GM12865 (cell line): ENCODE data around the gene CAV1.

Experiments
- DNase-seq: peaks from one replicate; pipeline ENCODE4 v3.0.0; 2010; ENCODE audit warnings: low read depth
- H3K4me3 ChIP-seq: 2 replicates; pipeline ENCODE4 v1.5.1; 2011; ENCODE audit warnings: mild to moderate bottlenecking, low read depth, low read length, control low read depth
- TF ChIP-seq, protein P1 (sequence below): IDR thresholded peaks from 2 replicates; pipeline ENCODE4 v1.5.1; 2011; ENCODE audit warnings: low read length, control low read depth, low read depth, inconsistent platforms; ENCODE audit not compliant: insufficient read depth; ENCODE audit errors: missing control alignments

Gene CAV1

DNA sequence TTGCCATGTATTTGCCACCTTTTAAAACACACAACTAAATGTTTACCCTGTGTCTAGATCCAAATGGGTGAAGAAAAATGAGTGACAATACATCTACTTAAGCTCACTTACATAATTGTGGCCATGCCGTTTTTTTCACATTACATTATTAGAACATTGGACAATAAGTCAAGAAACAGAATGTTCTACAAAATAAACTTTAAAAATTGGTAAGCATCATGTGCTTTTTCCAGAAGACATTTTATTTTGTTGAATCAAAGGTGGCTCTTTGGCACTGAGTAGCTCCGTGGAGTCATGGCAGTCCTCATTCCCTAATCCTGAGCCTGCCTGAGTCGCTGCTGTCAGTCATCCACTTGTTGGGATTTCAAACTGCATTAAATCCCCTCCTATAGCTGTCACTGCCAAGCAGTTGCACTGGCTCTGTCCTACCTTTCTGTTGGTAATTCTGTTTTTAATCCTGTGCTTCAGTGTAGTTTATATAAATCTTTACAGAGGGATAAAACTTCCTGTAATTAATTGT, 32.3 kb downstream of the CAV1 start:
- H3K4me3 ChIP-seq = no peak overlapping the region
- DNase-seq = no peak
- TF ChIP-seq, protein P1, sequence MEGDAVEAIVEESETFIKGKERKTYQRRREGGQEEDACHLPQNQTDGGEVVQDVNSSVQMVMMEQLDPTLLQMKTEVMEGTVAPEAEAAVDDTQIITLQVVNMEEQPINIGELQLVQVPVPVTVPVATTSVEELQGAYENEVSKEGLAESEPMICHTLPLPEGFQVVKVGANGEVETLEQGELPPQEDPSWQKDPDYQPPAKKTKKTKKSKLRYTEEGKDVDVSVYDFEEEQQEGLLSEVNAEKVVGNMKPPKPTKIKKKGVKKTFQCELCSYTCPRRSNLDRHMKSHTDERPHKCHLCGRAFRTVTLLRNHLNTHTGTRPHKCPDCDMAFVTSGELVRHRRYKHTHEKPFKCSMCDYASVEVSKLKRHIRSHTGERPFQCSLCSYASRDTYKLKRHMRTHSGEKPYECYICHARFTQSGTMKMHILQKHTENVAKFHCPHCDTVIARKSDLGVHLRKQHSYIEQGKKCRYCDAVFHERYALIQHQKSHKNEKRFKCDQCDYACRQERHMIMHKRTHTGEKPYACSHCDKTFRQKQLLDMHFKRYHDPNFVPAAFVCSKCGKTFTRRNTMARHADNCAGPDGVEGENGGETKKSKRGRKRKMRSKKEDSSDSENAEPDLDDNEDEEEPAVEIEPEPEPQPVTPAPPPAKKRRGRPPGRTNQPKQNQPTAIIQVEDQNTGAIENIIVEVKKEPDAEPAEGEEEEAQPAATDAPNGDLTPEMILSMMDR = no peak

DNA sequence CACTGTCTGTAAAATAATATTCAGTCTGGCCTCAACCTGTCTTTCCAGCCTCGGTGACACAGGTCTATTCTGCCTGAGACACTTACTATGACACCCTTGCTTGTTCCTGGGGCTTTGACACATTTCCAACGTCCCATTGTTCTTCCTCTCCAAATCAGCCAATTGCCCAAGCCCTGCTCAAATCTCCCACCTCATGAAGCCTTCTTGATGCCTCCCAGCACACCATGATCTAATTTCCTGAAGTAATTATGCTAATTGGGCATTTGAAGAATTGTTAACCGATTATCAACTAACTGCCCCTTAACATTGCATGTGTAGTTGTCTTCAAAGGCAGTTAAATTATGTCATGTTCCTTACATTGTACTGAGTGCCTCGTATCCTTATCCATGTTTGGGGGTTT, 33.1 kb downstream of the CAV1 start:
- TF ChIP-seq, protein P1 = no peak
- no peak for DNase-seq

DNA sequence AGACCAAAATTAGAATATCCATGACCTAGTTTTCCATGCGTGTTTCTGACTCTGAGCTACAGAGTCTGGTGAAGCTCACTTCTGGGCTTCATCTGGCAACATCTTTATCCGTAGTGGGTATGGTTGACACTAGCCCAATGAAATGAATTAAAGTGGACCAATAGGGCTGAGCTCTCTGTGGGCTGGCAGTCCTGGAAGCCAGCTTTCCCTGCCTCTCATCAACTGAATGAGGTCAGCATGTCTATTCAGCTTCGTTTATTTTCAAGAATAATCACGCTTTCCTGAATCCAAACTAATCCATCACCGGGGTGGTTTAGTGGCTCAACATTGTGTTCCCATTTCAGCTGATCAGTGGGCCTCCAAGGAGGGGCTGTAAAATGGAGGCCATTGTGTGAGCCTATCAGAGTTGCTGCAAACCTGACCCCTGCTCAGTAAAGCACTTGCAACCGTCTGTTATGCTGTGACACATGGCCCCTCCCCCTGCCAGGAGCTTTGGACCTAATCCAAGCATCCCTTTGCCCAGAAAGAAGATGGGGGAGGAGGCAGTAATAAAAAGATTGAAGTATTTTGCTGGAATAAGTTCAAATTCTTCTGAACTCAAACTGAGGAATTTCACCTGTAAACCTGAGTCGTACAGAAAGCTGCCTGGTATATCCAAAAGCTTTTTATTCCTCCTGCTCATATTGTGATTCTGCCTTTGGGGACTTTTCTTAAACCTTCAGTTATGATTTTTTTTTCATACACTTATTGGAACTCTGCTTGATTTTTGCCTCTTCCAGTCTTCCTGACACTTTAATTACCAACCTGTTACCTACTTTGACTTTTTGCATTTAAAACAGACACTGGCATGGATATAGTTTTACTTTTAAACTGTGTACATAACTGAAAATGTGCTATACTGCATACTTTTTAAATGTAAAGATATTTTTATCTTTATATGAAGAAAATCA, 35.5 kb downstream of the CAV1 start:
- H3K4me3 ChIP-seq = no peak overlapping the region
- TF ChIP-seq, protein P1 = no peak
- no peak for DNase-seq

More for the DNA sequence above, 33.1 kb downstream of the CAV1 start:
- no peak overlapping the region for H3K4me3 ChIP-seq

DNA sequence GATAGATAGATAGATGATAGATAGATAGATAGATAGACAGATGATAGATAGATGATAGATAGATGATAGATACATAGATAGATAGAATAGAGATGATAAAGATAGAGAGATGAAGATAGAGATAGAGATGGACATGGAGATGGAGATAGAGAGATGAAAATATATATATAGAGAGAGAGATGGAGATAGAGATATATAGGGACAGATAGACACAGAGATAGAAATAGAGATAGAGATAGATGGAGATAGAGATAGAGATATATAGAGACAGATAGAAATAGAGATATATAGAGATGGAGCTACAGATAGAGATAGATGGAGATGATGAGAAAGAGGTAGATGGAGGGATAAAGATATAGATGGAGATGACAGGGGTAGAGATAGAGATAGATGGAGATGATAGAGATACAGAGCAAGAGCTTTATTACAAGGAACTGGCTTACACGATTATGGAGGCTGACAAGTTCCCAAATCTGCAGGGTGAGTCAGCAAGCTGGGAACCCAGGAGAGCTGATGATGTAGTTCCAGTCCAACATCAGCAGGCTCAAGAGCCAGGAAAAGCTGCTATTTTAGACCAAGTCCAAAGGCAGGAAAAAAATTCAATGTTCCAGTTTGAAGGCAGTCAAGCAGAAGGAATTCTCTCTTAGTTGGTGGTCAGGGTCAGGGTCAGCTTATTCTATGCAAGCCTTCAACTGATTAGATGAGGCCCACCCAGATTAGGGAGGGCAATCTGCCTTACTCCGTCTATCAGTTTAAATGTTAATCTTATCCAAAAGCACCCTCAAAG, 37.1 kb downstream of the CAV1 start:
- H3K4me3 ChIP-seq = no peak overlapping the region
- TF ChIP-seq, protein P1 = no peak
- DNase-seq = no peak

DNA sequence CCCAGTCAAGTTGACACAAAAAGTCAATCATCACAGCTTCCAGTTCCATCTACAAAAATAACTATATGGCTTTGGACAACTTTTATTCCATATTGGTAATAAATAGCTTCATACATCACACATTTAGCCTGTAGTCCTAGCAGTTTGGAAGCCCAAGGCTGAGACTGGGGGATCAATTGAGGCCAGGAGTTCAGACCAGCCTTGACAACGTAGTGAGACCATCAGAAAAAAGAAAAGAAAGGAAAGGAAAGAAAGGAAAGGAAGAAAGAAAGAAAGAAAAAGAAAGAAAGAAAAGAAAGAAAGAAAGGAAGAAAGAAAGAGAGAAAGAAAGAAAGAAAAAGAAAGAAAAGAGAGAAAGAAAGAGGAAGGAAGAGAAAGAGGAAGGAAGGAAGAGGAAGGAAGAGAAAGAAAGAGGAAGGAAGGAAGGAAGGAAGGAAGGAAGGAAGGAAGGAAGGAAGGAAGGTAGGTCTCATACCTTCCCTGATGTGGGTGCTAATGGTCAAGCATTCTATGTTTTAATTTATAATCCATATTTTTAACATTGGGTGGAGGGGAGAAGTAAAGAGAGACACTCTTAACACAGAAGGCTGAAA, 37.8 kb downstream of the CAV1 start:
- TF ChIP-seq, protein P1 = no peak
- no peak overlapping the region for H3K4me3 ChIP-seq
- DNase-seq = no peak

DNA sequence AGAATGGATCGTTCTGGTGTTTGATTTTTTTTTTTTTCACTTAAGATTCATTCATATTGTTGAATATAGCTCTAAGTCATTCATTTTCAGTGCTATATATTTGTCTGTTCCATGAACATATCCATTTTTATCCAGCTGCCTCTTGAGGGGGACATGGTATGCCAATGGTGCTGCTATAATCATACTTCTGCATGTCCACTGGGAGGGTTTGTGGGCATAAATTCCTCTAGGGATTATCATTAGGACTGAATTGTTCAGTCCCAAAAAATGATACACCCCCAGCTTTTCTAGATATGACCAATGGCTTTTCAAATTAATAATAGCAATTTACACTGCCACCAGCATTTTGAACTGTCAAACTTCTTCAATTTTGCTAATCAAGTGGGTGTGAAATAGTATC, 41.1 kb downstream of the CAV1 start:
- no peak for DNase-seq
- H3K4me3 ChIP-seq = no peak overlapping the region
- TF ChIP-seq, protein P1 = no peak
